GM12878 (cell line): ENCODE data around the gene THSD4.

Source experiments
- FOXM1 ChIP-seq: IDR thresholded peaks from 2 replicates; pipeline ENCODE4 v1.6.1; 2012; ENCODE audit warnings: low read depth, mild to moderate bottlenecking, inconsistent platforms, low read length, moderate library complexity
- GABPA ChIP-seq: IDR thresholded peaks from 2 replicates; pipeline ENCODE4 v1.6.1; 2014; ENCODE audit warnings: antibody characterized with exemption, low read depth, mild to moderate bottlenecking, inconsistent platforms
- POLR2A ChIP-seq: IDR thresholded peaks from 2 replicates; pipeline ENCODE4 v1.6.1; 2011; ENCODE audit warnings: low read depth, mild to moderate bottlenecking, low read length
- RAD21 ChIP-seq: IDR thresholded peaks from 2 replicates; pipeline ENCODE4 v1.6.1; 2011; ENCODE audit warnings: mild to moderate bottlenecking, low read depth, low read length, moderate library complexity; ENCODE audit not compliant: insufficient read depth
- ZNF207 ChIP-seq: fragments of 450-650 bp; IDR thresholded peaks from 2 replicates; pipeline ENCODE4 v1.6.1; 2014; ENCODE audit warnings: antibody characterized with exemption, mild to moderate bottlenecking, borderline replicate concordance
- ZNF274 ChIP-seq: IDR thresholded peaks from one replicate; pipeline ENCODE4 v1.8.0; 2011; ENCODE audit not compliant: insufficient read length, insufficient read depth
- ZSCAN29 ChIP-seq: fragments of 450-650 bp; IDR thresholded peaks from 2 replicates; pipeline ENCODE4 v1.6.1; 2017; ENCODE audit warnings: mild to moderate bottlenecking, moderate library complexity

DNA sequence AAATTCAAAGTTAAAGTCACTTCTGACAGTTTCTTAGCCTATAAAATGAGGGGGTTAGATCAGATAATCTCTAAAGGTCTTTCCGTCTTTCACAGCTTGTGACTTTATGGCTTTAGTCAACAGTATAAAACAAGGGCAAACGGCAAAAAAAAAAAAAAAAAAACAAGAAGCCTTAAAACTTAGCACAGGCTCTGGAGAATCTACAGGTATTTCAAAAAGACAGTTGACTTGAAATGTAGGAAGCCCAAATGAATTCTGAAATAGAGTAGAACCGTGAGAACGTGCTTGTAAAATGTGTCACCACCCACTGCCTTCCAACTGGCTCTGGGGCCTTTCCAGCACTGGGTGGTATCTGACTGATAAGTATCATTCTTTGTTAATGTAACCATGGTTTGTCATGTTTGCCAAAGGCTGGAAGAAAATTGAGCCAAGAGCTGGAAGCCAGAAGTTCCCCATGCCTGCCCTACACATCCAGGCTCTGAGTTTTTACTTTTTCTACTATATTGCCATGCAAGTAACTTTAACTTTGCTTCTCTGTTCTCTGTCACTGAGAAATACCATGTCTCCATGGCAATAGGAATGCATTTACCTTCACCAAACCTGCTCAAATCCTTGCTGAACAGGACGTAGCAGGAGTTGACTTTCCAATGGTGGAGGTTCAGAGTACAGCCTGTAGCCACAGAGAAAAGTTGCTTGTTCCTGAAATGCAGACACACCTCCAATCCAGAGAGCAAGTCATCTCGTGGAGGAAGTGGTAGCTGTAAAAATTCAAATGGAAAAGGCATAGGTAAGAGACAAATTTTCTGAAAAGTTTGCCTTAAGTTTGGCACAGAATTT lies 35.8 kb upstream of the THSD4 start:
- TF ChIP-seq RAD21: no peak
- TF ChIP-seq POLR2A: no peak
- no peak for TF ChIP-seq ZNF207
- TF ChIP-seq GABPA: no peak
- no peak for TF ChIP-seq ZNF274
- TF ChIP-seq FOXM1: no peak
- no peak for TF ChIP-seq ZSCAN29
